ENCODE data around the gene SRL. TPM values are rescaled to one million over a fixed set of nuclear protein-coding genes. Genes with fewer than 3 reads are reported as not detected.

The SRL gene
- total and polyA plus RNA-seq, 2 of the 13 experiments (the other 11 are each of a cell fraction or from before 2014, with no cell fraction given): 0.05 TPM; not detected in 1

GRCh38 chr16:4290236-4290830 lies 48.5 kb upstream of the SRL start (continued):
- TF ChIP-seq AFF4 (CRISPR knock-in tag; IDR thresholded peaks at IDR 0.05) (no peak), RBM22 (optimal IDR thresholded peaks at IDR 0.05; ENCODE audit: low read length) (no peak), ATF7 (IDR thresholded peaks at IDR 0.05) (peak; percentile 63; the same call in 1 of the 2 replicates), ATF7 (CRISPR knock-in tag; IDR thresholded peaks at IDR 0.05) (no peak), ZNF577 (CRISPR knock-in tag; IDR thresholded peaks at IDR 0.05; ENCODE audit: borderline replicate concordance, low read depth) (no peak), ZFP41 (CRISPR knock-in tag; IDR thresholded peaks at IDR 0.05; ENCODE audit: borderline replicate concordance) (no peak), PCBP2 (optimal IDR thresholded peaks at IDR 0.05; ENCODE audit: low read depth, low read length, poor library complexity, severe bottlenecking) (no peak), ZNF543 (CRISPR knock-in tag; IDR thresholded peaks at IDR 0.05) (no peak), HINFP (CRISPR knock-in tag; IDR thresholded peaks at IDR 0.05; ENCODE audit: low read depth) (no peak), KIAA2018 (CRISPR knock-in tag; IDR thresholded peaks at IDR 0.05; ENCODE audit: borderline replicate concordance) (no peak), ZNF354B (CRISPR knock-in tag; IDR thresholded peaks at IDR 0.05) (no peak), ZMAT5 (CRISPR knock-in tag; IDR thresholded peaks at IDR 0.05; ENCODE audit: borderline replicate concordance, low read depth) (no peak), NCOA1 (CRISPR knock-in tag; IDR thresholded peaks at IDR 0.05) (no peak), ZNF335 (CRISPR knock-in tag; IDR thresholded peaks at IDR 0.05) (no peak), RELA (CRISPR knock-in tag; IDR thresholded peaks at IDR 0.05) (no peak)

Measured in HepG2 (cell line).